ENCODE results near the gene NFASC.

The NFASC gene

GRCh38 chr1:205041998-205042910 is 171.6 kb downstream of the NFASC start:
- DNase-seq (ENCODE audit: low read depth in 2 of 2): no peak

GRCh38 chr1:205042911-205043806 is 172.5 kb downstream of the NFASC start, which contains the start of gene CNTN2:
Gene CNTN2, plus strand, starts transcription at chr1:205043212. Its CDS starts 9,974 bp downstream, at chr1:205053186.
- DNase-seq (ENCODE audit: low read depth in 2 of 2): no peak

- DNase-seq (ENCODE audit: low read depth in 2 of 2): no peak
These were observed 173.2 kb downstream of the NFASC start for GRCh38 chr1:205043866-205044265.

GRCh38 chr1:205044741-205045140 is 174.1 kb downstream of the NFASC start:
- no peak for DNase-seq (ENCODE audit: low read depth in 2 of 2)

- DNase-seq (ENCODE audit: low read depth in 2 of 2): no peak
These were observed 174.5 kb downstream of the NFASC start for GRCh38 chr1:205045146-205045545.

- no peak for DNase-seq (ENCODE audit: low read depth in 2 of 2)
These were observed 176.2 kb downstream of the NFASC start for GRCh38 chr1:205046870-205047269.

GRCh38 chr1:205047764-205048231 is 177.1 kb downstream of the NFASC start:
- DNase-seq (ENCODE audit: low read depth in 2 of 2): no peak

GRCh38 chr1:205048382-205048781 is 177.7 kb downstream of the NFASC start:
- no peak for DNase-seq (ENCODE audit: low read depth in 2 of 2)

- no peak for DNase-seq (ENCODE audit: low read depth in 2 of 2)
These were observed 178.8 kb downstream of the NFASC start for GRCh38 chr1:205049479-205049878.

GRCh38 chr1:205052690-205053089 is 182.0 kb downstream of the NFASC start:
- no peak for DNase-seq (ENCODE audit: low read depth in 2 of 2)

GRCh38 chr1:205053296-205053695 is 182.6 kb downstream of the NFASC start:
- no peak for DNase-seq (ENCODE audit: low read depth in 2 of 2)

- DNase-seq (ENCODE audit: low read depth in 2 of 2): no peak
These were observed 183.4 kb downstream of the NFASC start for GRCh38 chr1:205054013-205054412.

- no peak for DNase-seq (ENCODE audit: low read depth in 2 of 2)
These were observed 185.5 kb downstream of the NFASC start for GRCh38 chr1:205056188-205056611.

GRCh38 chr1:205056956-205057568 is 186.4 kb downstream of the NFASC start:
- DNase-seq (ENCODE audit: low read depth in 2 of 2): no peak

GRCh38 chr1:205057808-205058575 is 187.3 kb downstream of the NFASC start:
- DNase-seq (ENCODE audit: low read depth in 2 of 2): no peak

- DNase-seq (ENCODE audit: low read depth in 2 of 2): no peak
These were observed 188.2 kb downstream of the NFASC start for GRCh38 chr1:205058853-205059252.

- no peak for DNase-seq (ENCODE audit: low read depth in 2 of 2)
These were observed 189.0 kb downstream of the NFASC start for GRCh38 chr1:205059660-205060059.

GRCh38 chr1:205060746-205061145 is 190.1 kb downstream of the NFASC start:
- DNase-seq (ENCODE audit: low read depth in 2 of 2): no peak

- no peak for DNase-seq (ENCODE audit: low read depth in 2 of 2)
These were observed 190.6 kb downstream of the NFASC start for GRCh38 chr1:205061227-205061626.

- DNase-seq (ENCODE audit: low read depth in 2 of 2): peak; percentile 19 to 25
These were observed 191.0 kb downstream of the NFASC start for GRCh38 chr1:205061665-205062069.

- no peak for DNase-seq (ENCODE audit: low read depth in 2 of 2)
These were observed 191.7 kb downstream of the NFASC start for GRCh38 chr1:205062319-205062718.

Data from fibroblast of skin of left biceps (primary cell).